HG03135 (cell line): Measurements from ENCODE around the gene PRKG1.

ENCODE experiments used
- ATAC-seq: cut with Tn5 transposase; IDR thresholded peaks from one replicate; pipeline ENCODE4 v1.9.1; 2021; ENCODE audit warnings: mild to moderate bottlenecking, moderate library complexity; ENCODE audit not compliant: unreplicated experiment

PRKG1 gene

GRCh38 chr10:52066383-52066782 lies 992.1 kb downstream of the PRKG1 start:
- ATAC-seq = no peak

GRCh38 chr10:52068485-52068884 lies 994.2 kb downstream of the PRKG1 start:
- no peak for ATAC-seq

- ATAC-seq = no peak
Measured at GRCh38 chr10:52071814-52072213, 997.5 kb downstream of the PRKG1 start.

GRCh38 chr10:52074505-52075026 lies 1000.3 kb downstream of the PRKG1 start:
- no peak for ATAC-seq

- ATAC-seq = no peak
Measured at GRCh38 chr10:52077814-52078213, 1003.5 kb downstream of the PRKG1 start.

GRCh38 chr10:52078397-52078937 lies 1004.2 kb downstream of the PRKG1 start:
- ATAC-seq = no peak

GRCh38 chr10:52082307-52082706 lies 1008.0 kb downstream of the PRKG1 start:
- peak; percentile 74 for ATAC-seq

- no peak for ATAC-seq
Measured at GRCh38 chr10:52083422-52083821, 1009.1 kb downstream of the PRKG1 start.

- no peak for ATAC-seq
Measured at GRCh38 chr10:52092390-52092789, 1018.1 kb downstream of the PRKG1 start.

- ATAC-seq = no peak
Measured at GRCh38 chr10:52098130-52098529, 1023.8 kb downstream of the PRKG1 start.

GRCh38 chr10:52099026-52099600 lies 1024.8 kb downstream of the PRKG1 start:
- ATAC-seq = no peak

- no peak for ATAC-seq
Measured at GRCh38 chr10:52100011-52100547, 1025.8 kb downstream of the PRKG1 start.

- ATAC-seq = no peak
Measured at GRCh38 chr10:52105301-52105700, 1031.0 kb downstream of the PRKG1 start.

GRCh38 chr10:52106011-52106410 lies 1031.7 kb downstream of the PRKG1 start:
- no peak for ATAC-seq

- no peak for ATAC-seq
Measured at GRCh38 chr10:52106899-52107298, 1032.6 kb downstream of the PRKG1 start.

- ATAC-seq = no peak
Measured at GRCh38 chr10:52108236-52108635, 1033.9 kb downstream of the PRKG1 start.

GRCh38 chr10:52110576-52110975 lies 1036.3 kb downstream of the PRKG1 start:
- ATAC-seq = no peak

GRCh38 chr10:52111101-52111891 lies 1037.0 kb downstream of the PRKG1 start:
- ATAC-seq = no peak

GRCh38 chr10:52115823-52116222 lies 1041.5 kb downstream of the PRKG1 start:
- ATAC-seq = no peak

- no peak for ATAC-seq
Measured at GRCh38 chr10:52119507-52119906, 1045.2 kb downstream of the PRKG1 start.

- no peak for ATAC-seq
Measured at GRCh38 chr10:52121688-52122087, 1047.4 kb downstream of the PRKG1 start.
